IPS-NIHi7 (cell line): ENCODE results near the gene OR5K1.

Source experiments
- DNase-seq: peaks from one replicate; pipeline ENCODE4 v3.0.0; 2012; ENCODE audit warnings: mixed read lengths; ENCODE audit errors: extremely low spot score

The OR5K1 gene

GRCh38 chr3:98462901-98463300, at the start of gene OR5K1:
OR5K1 (plus strand) TSS chr3:98463201; CDS start chr3:98469577, 6,376 bp downstream.
- no peak for DNase-seq

- DNase-seq: no peak
These were observed 30.4 kb upstream of the OR5K1 start for GRCh38 chr3:98432575-98432974.

- DNase-seq: no peak
These were observed 29.2 kb upstream of the OR5K1 start for GRCh38 chr3:98433764-98434163.

- DNase-seq: no peak
These were observed 28.6 kb upstream of the OR5K1 start for GRCh38 chr3:98434412-98434811.

- no peak for DNase-seq
These were observed 22.7 kb upstream of the OR5K1 start for GRCh38 chr3:98440283-98440682.

- no peak for DNase-seq
These were observed 17.0 kb upstream of the OR5K1 start for GRCh38 chr3:98445949-98446406.

- no peak for DNase-seq
These were observed 13.3 kb upstream of the OR5K1 start for GRCh38 chr3:98449606-98450193.

GRCh38 chr3:98450372-98450771, 12.6 kb upstream of the OR5K1 start:
- DNase-seq: no peak

GRCh38 chr3:98453827-98454226, 9.2 kb upstream of the OR5K1 start:
- no peak for DNase-seq

GRCh38 chr3:98454929-98455328, 8.1 kb upstream of the OR5K1 start:
- DNase-seq: no peak

- DNase-seq: no peak
These were observed 5.5 kb upstream of the OR5K1 start for GRCh38 chr3:98457543-98457942.

- DNase-seq: no peak
These were observed 2.8 kb upstream of the OR5K1 start for GRCh38 chr3:98460220-98460619.

- DNase-seq: peak; percentile 11
These were observed 19.9 kb downstream of the OR5K1 start for GRCh38 chr3:98482717-98483482.

GRCh38 chr3:98483626-98484025, 20.6 kb downstream of the OR5K1 start:
- DNase-seq: no peak

- DNase-seq: no peak
These were observed 34.4 kb downstream of the OR5K1 start, which contains the start of gene OR5K2 for GRCh38 chr3:98497381-98497780. OR5K2 (plus strand) TSS chr3:98497681; CDS start chr3:98497681, 0 bp downstream.

- DNase-seq: no peak
These were observed 37.0 kb downstream of the OR5K1 start for GRCh38 chr3:98500019-98500418.

- DNase-seq: no peak
These were observed 38.3 kb downstream of the OR5K1 start for GRCh38 chr3:98501270-98501669.

GRCh38 chr3:98501863-98502576, 39.0 kb downstream of the OR5K1 start:
- no peak for DNase-seq

- no peak for DNase-seq
These were observed 41.5 kb downstream of the OR5K1 start for GRCh38 chr3:98504539-98504938.

- DNase-seq: no peak
These were observed 45.6 kb downstream of the OR5K1 start for GRCh38 chr3:98508582-98508981.

GRCh38 chr3:98512576-98512975, 49.6 kb downstream of the OR5K1 start:
- no peak for DNase-seq

GRCh38 chr3:98513091-98513511, 50.1 kb downstream of the OR5K1 start:
- DNase-seq: no peak

- DNase-seq: no peak
These were observed 50.7 kb downstream of the OR5K1 start for GRCh38 chr3:98513736-98514135.
